HEK293 (cell line): Measurements from ENCODE around the gene PTCSC3.

Source experiments
- CTCF ChIA-PET: fragments of 350-600 bp; formaldehyde crosslinking; extraction: SDS; loops from one replicate; lab custom pipeline; 2021; ENCODE audit warnings: antibody characterized with exemption; lab: Yijun Ruan, JAX
- POLR2A ChIA-PET: fragments of 300-600 bp; formaldehyde crosslinking; extraction: SDS; loops from one replicate; lab custom pipeline; 2020; ENCODE audit warnings: antibody characterized with exemption, inconsistent platforms; lab: Yijun Ruan, JAX
- H3K27ac ChIP-seq: fragments of 200-500 bp; sonication (Bioruptor generic); 2 replicates; pipeline ENCODE4 v1.5.1; 2014; ENCODE audit warnings: low read depth, low read length, control low read depth, inconsistent platforms; ENCODE audit errors: extremely low read depth
- H3K36me3 ChIP-seq, 2 experiments: fragments of 200-500 bp in 1 of 2; sonication (Bioruptor generic) in 1 of 2; 1 replicate in 1 of 2; 2 replicates in 1 of 2; pipeline ENCODE4 v1.5.1; 2014 to 2017; ENCODE audit warnings: inconsistent platforms in 2 of 2, low read length in 2 of 2; ENCODE audit not compliant: control insufficient read depth in 2 of 2, insufficient read depth in 1 of 2
- H3K4me1 ChIP-seq: fragments of 200-500 bp; sonication (Bioruptor generic); 2 replicates; pipeline ENCODE4 v1.5.1; 2014; ENCODE audit warnings: mild to moderate bottlenecking, low read length, inconsistent platforms; ENCODE audit not compliant: control insufficient read depth, insufficient read depth
- H3K4me3 ChIP-seq: 2 replicates; pipeline ENCODE4 v1.5.1; 2011; ENCODE audit warnings: low read depth, mild to moderate bottlenecking, control low read depth, low read length, moderate library complexity
- H3K9me3 ChIP-seq: fragments of 200-500 bp; sonication (Bioruptor generic); 2 replicates; pipeline ENCODE4 v1.5.1; 2014; ENCODE audit warnings: low read depth, low read length, inconsistent platforms; ENCODE audit not compliant: control insufficient read depth, insufficient read depth
- ATF2 ChIP-seq: fragments of 450-650 bp; formaldehyde crosslinking; IDR thresholded peaks from 2 replicates; pipeline ENCODE4 v1.5.1; 2016; ENCODE audit warnings: missing biosample characterization, missing genetic modification characterization, low read depth
- EGR2 ChIP-seq: fragments of 450-650 bp; formaldehyde crosslinking; IDR thresholded peaks from 2 replicates; pipeline ENCODE4 v1.5.1; 2016; ENCODE audit warnings: low read depth, missing biosample characterization, missing genetic modification characterization
- GLIS1 ChIP-seq: fragments of 450-650 bp; formaldehyde crosslinking; IDR thresholded peaks from 2 replicates; pipeline ENCODE4 v1.5.1; 2016; ENCODE audit warnings: missing biosample characterization, missing genetic modification characterization
- MZF1 ChIP-seq: fragments of 450-650 bp; formaldehyde crosslinking; IDR thresholded peaks from 2 replicates; pipeline ENCODE4 v1.5.1; 2017; ENCODE audit warnings: missing biosample characterization, missing genetic modification characterization, borderline replicate concordance
- OSR2 ChIP-seq: fragments of 450-650 bp; formaldehyde crosslinking; IDR thresholded peaks from 2 replicates; pipeline ENCODE4 v1.5.1; 2016; ENCODE audit warnings: missing biosample characterization, missing genetic modification characterization
- OVOL3 ChIP-seq: fragments of 450-650 bp; formaldehyde crosslinking; IDR thresholded peaks from 2 replicates; pipeline ENCODE4 v1.5.1; 2016; ENCODE audit warnings: missing biosample characterization, missing genetic modification characterization
- SCRT2 ChIP-seq: fragments of 450-650 bp; formaldehyde crosslinking; IDR thresholded peaks from 2 replicates; pipeline ENCODE4 v1.5.1; 2016; ENCODE audit warnings: missing biosample characterization, missing genetic modification characterization
- SP7 ChIP-seq: fragments of 450-650 bp; formaldehyde crosslinking; IDR thresholded peaks from 2 replicates; pipeline ENCODE4 v1.5.1; 2016; ENCODE audit warnings: missing biosample characterization, missing genetic modification characterization
- ZBTB11 ChIP-seq: fragments of 450-650 bp; formaldehyde crosslinking; conservative IDR thresholded peaks from 2 replicates; pipeline ENCODE4 v1.5.1; 2016; ENCODE audit warnings: low read depth, missing biosample characterization, missing genetic modification characterization
- ZBTB17 ChIP-seq: fragments of 450-650 bp; formaldehyde crosslinking; IDR thresholded peaks from 2 replicates; pipeline ENCODE4 v1.5.1; 2016; ENCODE audit warnings: missing biosample characterization, missing genetic modification characterization
- ZBTB20 ChIP-seq: fragments of 450-650 bp; formaldehyde crosslinking; IDR thresholded peaks from 2 replicates; pipeline ENCODE4 v1.5.1; 2016; ENCODE audit warnings: missing biosample characterization, missing genetic modification characterization
- ZEB2 ChIP-seq: fragments of 450-650 bp; formaldehyde crosslinking; IDR thresholded peaks from 2 replicates; pipeline ENCODE4 v1.5.1; 2016; ENCODE audit warnings: missing biosample characterization, missing genetic modification characterization
- ZIC2 ChIP-seq: fragments of 450-650 bp; formaldehyde crosslinking; IDR thresholded peaks from 2 replicates; pipeline ENCODE4 v1.5.1; 2016; ENCODE audit warnings: missing biosample characterization, missing genetic modification characterization
- ZNF148 ChIP-seq: fragments of 450-650 bp; formaldehyde crosslinking; IDR thresholded peaks from 2 replicates; pipeline ENCODE4 v1.5.0; 2017; ENCODE audit warnings: missing biosample characterization, missing genetic modification characterization, borderline replicate concordance
- ZNF184 ChIP-seq: fragments of 450-650 bp; IDR thresholded peaks from 2 replicates; pipeline ENCODE4 v1.5.1; 2018; ENCODE audit warnings: missing biosample characterization, mild to moderate bottlenecking, missing genetic modification characterization
- ZNF2 ChIP-seq: fragments of 450-650 bp; formaldehyde crosslinking; IDR thresholded peaks from 2 replicates; pipeline ENCODE4 v1.5.1; 2016; ENCODE audit warnings: missing biosample characterization, missing genetic modification characterization
- ZNF24 ChIP-seq: fragments of 450-650 bp; formaldehyde crosslinking; IDR thresholded peaks from 2 replicates; pipeline ENCODE4 v1.5.1; 2016; ENCODE audit warnings: missing biosample characterization, missing genetic modification characterization
- ZNF302 ChIP-seq: fragments of 450-650 bp; formaldehyde crosslinking; IDR thresholded peaks from 2 replicates; pipeline ENCODE4 v1.5.1; 2016; ENCODE audit warnings: missing biosample characterization, missing genetic modification characterization, low read depth
- ZNF398 ChIP-seq: fragments of 450-650 bp; formaldehyde crosslinking; IDR thresholded peaks from 2 replicates; pipeline ENCODE4 v1.5.1; 2017; ENCODE audit warnings: missing biosample characterization, missing genetic modification characterization
- ZNF48 ChIP-seq: fragments of 450-650 bp; formaldehyde crosslinking; IDR thresholded peaks from 2 replicates; pipeline ENCODE4 v1.5.1; 2016; ENCODE audit warnings: missing biosample characterization, missing genetic modification characterization
- ZNF488 ChIP-seq: fragments of 450-650 bp; formaldehyde crosslinking; IDR thresholded peaks from 2 replicates; pipeline ENCODE4 v1.5.1; 2016; ENCODE audit warnings: missing biosample characterization, missing genetic modification characterization
- ZNF558 ChIP-seq: fragments of 450-650 bp; formaldehyde crosslinking; IDR thresholded peaks from 2 replicates; pipeline ENCODE4 v1.5.1; 2016; ENCODE audit warnings: missing biosample characterization, missing genetic modification characterization
- ZNF610 ChIP-seq: fragments of 450-650 bp; formaldehyde crosslinking; IDR thresholded peaks from 2 replicates; pipeline ENCODE4 v1.5.1; 2016; ENCODE audit warnings: missing biosample characterization, missing genetic modification characterization, borderline replicate concordance
- ZNF629 ChIP-seq: fragments of 450-650 bp; formaldehyde crosslinking; IDR thresholded peaks from 2 replicates; pipeline ENCODE4 v1.5.1; 2017; ENCODE audit warnings: missing biosample characterization, missing genetic modification characterization
- ZNF660 ChIP-seq: fragments of 450-650 bp; IDR thresholded peaks from 2 replicates; pipeline ENCODE4 v1.5.1; 2018; ENCODE audit warnings: missing biosample characterization, mild to moderate bottlenecking, missing genetic modification characterization
- ZNF792 ChIP-seq: fragments of 450-650 bp; formaldehyde crosslinking; IDR thresholded peaks from 2 replicates; pipeline ENCODE4 v1.5.1; 2016; ENCODE audit warnings: missing biosample characterization, missing genetic modification characterization
- ZSCAN30 ChIP-seq: fragments of 450-650 bp; IDR thresholded peaks from 2 replicates; pipeline ENCODE4 v1.5.1; 2018; ENCODE audit warnings: missing biosample characterization, mild to moderate bottlenecking, missing genetic modification characterization, moderate library complexity

Gene PTCSC3

GRCh38 chr14:36091096-36091495, 85.4 kb downstream of the PTCSC3 start (continued):
- TF ChIP-seq ZNF398 (tag by site-specific recombination) (no peak), ZNF2 (tag by site-specific recombination) (peak; percentile 70), ZNF629 (peak; percentile 88), SP7 (peak; percentile 76), ZNF610 (tag by site-specific recombination) (no peak), ZBTB17 (tag by site-specific recombination) (0 out of 2 replicates have a peak, but pooled peaks have one; percentile 27), ZNF660 (tag by site-specific recombination) (peak; percentile 51), ZNF184 (tag by site-specific recombination) (peak; percentile 84; the same call in 1 of the 2 replicates), OSR2 (tag by site-specific recombination) (peak; percentile 81), ATF2 (peak; percentile 53; the same call in 1 of the 2 replicates), ZNF148 (tag by site-specific recombination) (no peak), ZBTB20 (tag by site-specific recombination) (peak; percentile 68; the same call in 1 of the 2 replicates), ZEB2 (tag by site-specific recombination) (0 out of 2 replicates have a peak, but pooled peaks have one; percentile 32), GLIS1 (tag by site-specific recombination) (peak; percentile 75), ZIC2 (peak; percentile 20; the same call in 1 of the 2 replicates), ZNF558 (tag by site-specific recombination) (no peak)

GRCh38 chr14:36087411-36087810, 89.1 kb downstream of the PTCSC3 start:
- Histone ChIP-seq H3K4me1 (peaks cover 6% of the 10 kb centered on the region; the same call in 1 of the 2 replicates), H3K9me3 (no peaks in the 10 kb centered on the region), H3K36me3 (no peaks in the 10 kb centered on the region), H3K4me3 (no peak overlapping the region), H3K27ac (no peak overlapping the region)
- CTCF ChIA-PET: no interaction called here
- POLR2A ChIA-PET: no interaction called here
- TF ChIP-seq ZNF302 (tag by site-specific recombination) (no peak), EGR2 (tag by site-specific recombination) (no peak), SCRT2 (tag by site-specific recombination) (no peak), ZSCAN30 (tag by site-specific recombination) (no peak), ZBTB11 (tag by site-specific recombination) (no peak), ZEB2 (tag by site-specific recombination) (no peak), MZF1 (tag by site-specific recombination) (no peak), ZNF792 (tag by site-specific recombination) (no peak), ATF2 (no peak), OVOL3 (tag by site-specific recombination) (no peak), ZNF48 (tag by site-specific recombination) (no peak), ZNF488 (no peak), ZNF24 (tag by site-specific recombination) (no peak)
